Kidney capillary endothelial cell (primary cell): ENCODE results near the gene LIM2.

Experiments
- DNase-seq: peaks from one replicate; pipeline ENCODE4 v3.0.0-alpha.2; 2018; ENCODE audit warnings: low spot score

Gene LIM2

GRCh38 chr19:51396175-51396574 lies 8.4 kb upstream of the LIM2 start:
- no peak for DNase-seq

DNA sequence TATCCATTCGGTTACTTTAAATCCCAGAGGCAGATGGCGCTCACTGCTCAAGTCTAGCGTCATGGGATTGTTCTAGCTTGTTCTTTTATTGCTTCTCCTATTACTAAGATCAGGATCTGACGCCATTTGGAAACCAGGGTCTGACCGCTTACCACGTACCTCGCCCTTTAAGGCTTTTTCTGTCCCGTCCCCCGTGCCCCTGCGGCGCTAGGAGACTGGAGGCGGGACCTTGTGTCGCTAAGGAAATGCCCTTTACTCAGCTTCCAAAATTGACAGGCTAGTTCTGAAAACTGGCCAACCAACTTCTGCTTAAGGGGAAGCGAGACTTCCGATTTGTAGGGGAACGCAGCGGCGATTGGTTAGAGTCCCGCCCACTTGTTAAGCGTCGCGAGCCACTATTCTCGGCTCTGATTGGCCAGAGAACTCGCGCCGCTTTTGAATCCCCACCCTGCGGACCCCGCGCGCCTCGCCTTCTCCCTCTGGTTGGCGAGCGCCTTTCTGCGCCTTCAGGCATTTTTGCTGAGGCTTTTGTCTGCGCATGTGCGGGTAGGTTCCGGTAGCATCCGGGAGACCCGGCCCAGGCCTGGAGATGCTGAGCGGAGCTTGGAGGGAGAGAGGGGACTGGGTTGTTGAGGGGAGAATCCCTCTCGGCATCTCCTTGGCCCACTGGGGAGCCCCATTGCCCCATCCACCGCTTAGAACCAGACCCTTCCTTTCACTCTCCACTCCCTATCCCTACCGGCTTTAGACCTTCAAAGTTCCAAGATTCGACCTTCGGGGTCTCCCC lies 6.5 kb upstream of the LIM2 start:
- DNase-seq, result peak; percentile 95

DNA sequence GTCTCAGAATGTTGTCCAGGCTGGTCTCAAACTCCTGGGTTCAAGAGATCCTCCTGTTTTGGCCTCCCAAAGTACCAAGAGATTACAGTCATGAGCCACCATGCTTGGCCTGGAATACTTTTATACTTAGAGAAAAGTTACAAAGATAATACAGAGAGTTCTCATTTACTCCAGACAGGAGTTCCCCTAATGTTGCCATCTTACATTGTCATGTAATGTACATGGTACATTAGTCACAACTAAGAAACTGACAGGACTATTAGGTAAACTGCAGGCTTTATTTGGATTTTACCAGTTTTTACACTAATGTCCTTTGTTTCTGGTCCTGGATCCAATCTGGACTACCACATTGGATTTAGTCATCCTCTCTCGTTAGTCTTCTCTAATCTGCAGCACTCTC lies 4.9 kb upstream of the LIM2 start:
- DNase-seq, result no peak

GRCh38 chr19:51391073-51391611 lies 3.4 kb upstream of the LIM2 start:
- no peak for DNase-seq

DNA sequence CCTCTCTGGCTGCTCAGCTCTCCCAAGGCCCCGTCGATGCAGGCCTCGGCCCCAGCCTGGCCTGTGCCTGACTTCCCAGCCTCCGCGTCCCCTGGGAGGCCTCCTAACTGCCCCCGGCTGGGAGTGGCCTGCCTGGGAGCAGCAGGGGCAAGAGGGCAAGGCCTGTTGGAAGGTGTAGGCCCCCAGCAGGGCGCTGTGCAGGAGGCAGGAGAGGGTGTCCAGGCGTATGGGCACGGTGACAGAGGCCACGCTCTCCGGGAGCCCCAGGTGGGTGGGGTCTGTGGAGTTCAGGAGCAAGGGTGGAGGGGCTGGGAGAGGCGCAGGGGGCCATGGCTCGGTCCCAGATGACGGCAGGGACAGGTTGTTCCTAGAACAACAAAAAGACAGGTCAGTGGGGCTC lies 1.4 kb upstream of the LIM2 start:
- no peak for DNase-seq

DNA sequence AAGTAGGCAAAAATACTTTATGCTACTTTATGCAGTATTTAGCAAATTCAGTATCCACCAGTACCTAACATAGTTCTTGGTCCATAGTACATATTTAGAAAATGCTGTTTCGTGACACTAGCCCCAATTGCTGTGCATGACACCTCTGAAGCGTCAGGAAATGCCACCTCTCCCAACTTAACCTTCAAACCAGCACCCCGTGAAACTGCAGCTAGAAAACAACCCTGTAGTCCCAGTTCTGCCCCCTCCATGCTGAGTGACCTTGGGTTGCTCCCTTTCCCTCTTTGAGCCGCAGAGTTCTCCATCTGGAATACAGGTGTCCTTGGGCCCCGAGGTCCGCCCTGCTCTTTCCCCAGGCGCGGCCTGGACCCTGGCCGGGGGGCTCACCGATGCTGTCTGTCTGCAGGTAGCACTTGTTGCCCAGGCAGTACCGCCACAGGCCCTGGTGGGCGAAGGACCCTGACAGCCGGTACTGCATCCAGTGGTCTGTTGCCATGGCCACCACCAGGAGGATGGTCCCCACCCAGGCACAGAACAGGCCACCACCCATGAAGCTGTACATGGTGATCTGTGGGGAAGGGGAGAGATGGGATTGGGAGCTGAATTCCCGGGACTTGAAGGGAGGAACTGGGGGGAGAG lies 773 bp downstream of the LIM2 start:
- no peak for DNase-seq

GRCh38 chr19:51382004-51382403 lies 5.8 kb downstream of the LIM2 start:
- DNase-seq, result no peak

DNA sequence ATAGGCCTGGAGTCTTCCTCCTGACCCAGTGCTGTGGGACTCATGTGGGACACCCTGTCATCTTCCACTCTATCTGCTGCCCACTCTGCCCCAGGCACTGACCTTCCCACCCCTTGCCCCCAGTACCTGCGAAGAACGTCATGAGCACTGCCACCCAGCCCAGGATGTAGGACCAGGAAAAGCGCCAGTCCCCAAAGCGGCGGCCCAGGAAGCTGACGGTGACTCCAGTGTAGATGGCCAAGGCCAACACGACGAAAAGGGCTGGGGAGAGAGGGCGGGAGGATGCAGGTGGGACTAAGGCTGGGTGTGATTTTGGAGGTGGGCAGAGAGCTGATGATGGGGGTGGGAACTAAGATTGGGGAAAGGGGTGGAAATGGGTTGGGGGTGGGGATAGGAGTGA lies 7.4 kb downstream of the LIM2 start:
- DNase-seq, result no peak

GRCh38 chr19:51377422-51377821 lies 10.4 kb downstream of the LIM2 start:
- no peak for DNase-seq

DNA sequence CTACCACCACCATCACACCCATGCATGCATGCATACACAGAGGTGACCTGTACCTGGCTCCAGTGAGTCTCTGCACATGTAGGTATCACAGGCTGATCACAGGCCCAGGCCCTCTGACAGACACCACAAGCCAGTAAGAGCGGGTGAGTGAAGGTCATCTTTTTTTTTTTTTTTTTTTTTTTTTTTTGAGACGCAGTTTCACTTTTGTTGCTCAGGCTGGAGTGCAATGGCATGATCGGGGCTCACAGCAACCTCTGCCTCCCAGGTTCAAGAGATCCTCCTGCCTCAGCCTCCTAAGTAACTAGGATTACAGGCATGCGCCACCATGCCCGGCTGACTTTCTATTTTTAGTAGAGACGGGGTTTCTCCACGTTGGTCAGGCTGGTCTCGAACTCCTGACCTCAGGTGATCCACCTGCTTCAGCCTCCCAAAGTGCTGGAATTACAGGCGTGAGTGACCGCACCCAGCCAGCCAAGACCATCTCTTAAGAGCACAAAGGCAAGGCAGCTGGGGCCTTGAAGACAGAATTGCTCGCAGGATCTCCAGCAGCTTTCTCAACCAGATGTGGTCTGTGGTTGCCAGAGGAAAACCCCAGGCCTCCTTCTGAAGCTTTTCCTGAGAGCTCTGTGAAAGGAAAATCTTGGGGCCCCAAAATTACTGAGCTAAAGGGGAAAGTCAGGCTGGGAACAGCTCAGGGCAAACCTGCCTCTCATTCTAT lies 12.1 kb downstream of the LIM2 start:
- DNase-seq, result no peak

GRCh38 chr19:51372649-51373504 lies 14.9 kb downstream of the LIM2 start, which contains the start of gene NKG7:
Gene NKG7 (minus strand): TSS chr19:51372654. CDS start chr19:51372535, 119 bp downstream.
- DNase-seq, result no peak

DNA sequence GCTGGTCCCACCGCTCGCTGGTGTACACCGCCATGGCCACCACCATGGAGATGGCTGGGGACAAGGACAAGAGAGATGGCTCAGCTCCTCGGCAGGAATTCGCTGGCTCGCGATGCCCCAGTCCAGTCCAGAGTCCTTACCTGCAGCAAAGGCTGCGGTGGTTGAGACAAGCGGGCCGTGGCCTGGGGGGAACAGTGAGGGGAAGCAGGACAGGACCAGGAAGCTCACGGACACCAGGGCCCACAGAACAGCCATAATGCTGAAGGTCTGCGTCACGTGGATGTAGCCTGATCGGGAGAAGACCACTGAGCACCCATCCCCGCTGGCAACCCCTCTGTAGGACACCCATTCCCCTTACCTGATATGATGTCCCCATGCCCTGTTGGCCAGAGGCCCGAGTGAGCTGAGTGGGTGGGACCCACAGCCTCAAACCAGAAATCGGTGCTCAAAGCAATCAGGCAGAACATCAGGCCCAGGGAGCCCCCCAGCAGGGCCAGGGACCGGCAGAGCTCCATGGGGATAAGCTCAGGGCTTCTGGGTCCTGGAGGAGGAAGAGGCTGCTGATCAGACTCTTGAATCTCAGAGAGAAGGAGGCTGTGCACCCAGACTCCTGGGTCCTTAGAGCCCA lies 15.6 kb downstream of the LIM2 start:
- DNase-seq, result no peak

- no peak for DNase-seq
Measured at GRCh38 chr19:51371186-51371690, 16.5 kb downstream of the LIM2 start.

- DNase-seq, result no peak
Measured at GRCh38 chr19:51370230-51370629, 17.5 kb downstream of the LIM2 start.

DNA sequence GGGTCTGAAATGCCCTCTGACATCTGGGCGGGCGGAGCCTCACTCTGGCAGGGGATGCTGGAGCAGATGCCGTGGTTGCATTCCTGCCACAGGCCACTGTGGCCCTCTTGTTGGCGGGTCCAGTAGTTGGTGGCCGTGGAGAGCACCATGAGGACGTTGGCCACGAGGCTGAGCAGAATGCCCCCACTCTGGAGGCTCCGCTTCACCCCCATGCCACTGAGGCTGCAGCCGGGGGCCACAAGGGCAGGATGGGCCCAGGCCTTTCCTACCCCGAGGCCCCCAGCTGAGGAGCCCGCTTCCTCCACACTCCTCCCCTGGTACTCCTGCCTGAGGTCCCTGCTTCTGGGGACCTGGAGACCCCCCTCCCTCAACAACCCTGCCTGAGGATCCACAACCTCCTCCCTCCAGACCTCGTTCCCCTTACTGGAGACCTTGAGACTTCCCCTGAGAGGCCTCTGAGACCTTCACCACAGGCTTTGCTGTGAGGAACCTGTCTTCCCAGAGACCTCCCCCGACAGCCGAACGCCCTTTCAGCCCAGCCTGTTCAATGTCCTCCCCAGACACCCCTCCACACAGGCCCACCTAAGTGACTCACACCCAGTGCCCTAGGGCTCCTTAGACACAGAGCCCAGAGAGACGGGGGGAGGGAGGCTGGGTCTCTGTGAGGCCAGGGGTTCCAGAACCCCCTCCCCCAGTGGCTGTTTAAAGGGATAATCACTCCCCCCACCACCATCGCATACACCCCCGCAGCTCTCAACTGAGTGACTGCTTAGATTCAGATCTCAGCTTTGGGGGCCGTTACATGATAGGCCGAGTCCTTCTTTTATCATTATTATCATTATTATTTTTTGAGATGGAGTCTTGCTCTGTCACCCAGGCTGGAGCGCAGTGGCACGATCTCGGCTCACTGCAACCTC lies 19.1 kb downstream of the LIM2 start, which contains the start of gene CLDND2:
CLDND2 (minus strand) TSS at position 638 of the 917 bp plus-strand sequence; CDS start at position 212, 426 bp downstream.
- no peak for DNase-seq

DNA sequence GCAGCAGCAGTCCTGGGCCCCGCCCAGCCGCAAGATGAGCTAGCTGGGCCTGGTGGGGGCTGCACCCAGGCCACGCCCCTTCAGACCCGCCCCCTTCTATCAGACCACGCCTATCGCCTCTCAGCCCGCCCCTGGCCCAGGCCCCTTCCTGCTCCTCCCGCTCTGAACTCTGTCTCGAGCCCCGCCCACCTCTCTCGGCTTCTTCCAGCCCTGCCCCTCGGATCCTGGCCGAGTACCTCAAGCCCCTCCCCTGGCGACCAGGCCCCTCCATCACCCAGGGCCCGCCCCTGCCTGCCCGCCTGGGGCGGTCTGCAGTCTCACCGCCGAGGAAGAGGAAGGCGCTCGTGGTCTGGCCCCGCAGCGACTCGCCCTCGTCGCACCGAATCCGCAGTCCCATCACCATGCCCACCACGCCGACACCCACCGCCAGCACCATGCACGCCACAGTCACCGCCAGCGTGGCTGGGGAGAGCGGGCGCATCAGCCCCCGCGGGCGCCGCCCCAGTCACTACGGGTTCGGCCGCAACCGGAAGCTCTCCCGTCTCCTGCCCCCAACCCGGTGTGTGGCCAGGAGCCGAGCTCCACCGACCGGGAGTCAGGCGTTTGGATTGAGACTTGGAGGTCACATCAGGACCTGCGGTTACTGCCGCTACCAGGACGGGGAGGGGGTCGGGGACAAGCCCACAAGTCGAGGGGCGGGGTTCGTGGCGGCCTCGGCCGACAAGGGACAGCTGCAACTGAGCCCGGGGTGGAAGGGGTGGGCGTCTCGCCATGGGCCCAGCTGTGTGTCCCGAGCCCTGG lies 20.0 kb downstream of the LIM2 start:
- peak; percentile 97 for DNase-seq

- DNase-seq, result no peak
Measured at GRCh38 chr19:51367255-51367564, 20.6 kb downstream of the LIM2 start.

GRCh38 chr19:51366389-51367254 lies 21.2 kb downstream of the LIM2 start:
- peak; percentile 96 for DNase-seq
